Measurements from ENCODE around the gene NDUFA7.

DNA sequence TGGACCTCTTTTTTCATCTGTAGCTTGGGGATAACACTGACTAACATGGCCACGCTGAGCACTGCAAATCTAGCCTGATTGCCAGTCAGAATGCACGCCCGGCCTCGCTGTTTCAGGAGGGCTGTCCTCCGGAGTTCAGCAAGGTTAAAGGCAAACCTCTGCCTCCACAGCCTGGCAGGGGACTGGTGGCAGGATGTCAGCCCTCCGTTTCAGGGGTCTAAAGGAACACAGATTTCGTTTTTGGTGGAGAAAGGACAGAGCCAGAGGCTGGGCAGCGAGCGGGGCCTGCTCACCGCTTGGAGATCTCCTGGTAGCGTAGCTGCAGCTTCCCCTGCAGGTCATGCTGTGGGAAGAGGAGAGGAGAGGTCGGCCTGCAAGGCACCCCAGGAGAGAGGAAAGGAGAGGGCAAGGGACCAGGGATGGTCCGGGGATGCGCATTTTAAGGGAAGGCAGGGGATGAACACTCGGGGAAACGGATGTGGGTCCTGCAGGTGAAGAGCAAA is 560 bp downstream of the NDUFA7 start:
- no peak for TF ChIP-seq RAD21 (conservative IDR thresholded peaks at IDR 0.05 in 1 of 2, IDR thresholded peaks at IDR 0.05 in 1 of 2)
- TF ChIP-seq, protein P1, sequence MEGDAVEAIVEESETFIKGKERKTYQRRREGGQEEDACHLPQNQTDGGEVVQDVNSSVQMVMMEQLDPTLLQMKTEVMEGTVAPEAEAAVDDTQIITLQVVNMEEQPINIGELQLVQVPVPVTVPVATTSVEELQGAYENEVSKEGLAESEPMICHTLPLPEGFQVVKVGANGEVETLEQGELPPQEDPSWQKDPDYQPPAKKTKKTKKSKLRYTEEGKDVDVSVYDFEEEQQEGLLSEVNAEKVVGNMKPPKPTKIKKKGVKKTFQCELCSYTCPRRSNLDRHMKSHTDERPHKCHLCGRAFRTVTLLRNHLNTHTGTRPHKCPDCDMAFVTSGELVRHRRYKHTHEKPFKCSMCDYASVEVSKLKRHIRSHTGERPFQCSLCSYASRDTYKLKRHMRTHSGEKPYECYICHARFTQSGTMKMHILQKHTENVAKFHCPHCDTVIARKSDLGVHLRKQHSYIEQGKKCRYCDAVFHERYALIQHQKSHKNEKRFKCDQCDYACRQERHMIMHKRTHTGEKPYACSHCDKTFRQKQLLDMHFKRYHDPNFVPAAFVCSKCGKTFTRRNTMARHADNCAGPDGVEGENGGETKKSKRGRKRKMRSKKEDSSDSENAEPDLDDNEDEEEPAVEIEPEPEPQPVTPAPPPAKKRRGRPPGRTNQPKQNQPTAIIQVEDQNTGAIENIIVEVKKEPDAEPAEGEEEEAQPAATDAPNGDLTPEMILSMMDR (IDR thresholded peaks at IDR 0.05), result no peak
- no peak for TF ChIP-seq SREBF2 (IDR thresholded peaks at IDR 0.05)

Data from A549 (cell line).